HG02678 (cell line): ENCODE results near the gene UGT1A10.

Experiments
- ATAC-seq: cut with Tn5 transposase; IDR thresholded peaks from one replicate; pipeline ENCODE4 v1.9.1; 2021; ENCODE audit warnings: mild to moderate bottlenecking, moderate library complexity; ENCODE audit not compliant: unreplicated experiment

UGT1A10 gene

GRCh38 chr2:233819884-233820773 is 183.9 kb downstream of the UGT1A10 start:
- ATAC-seq, result no peak

- ATAC-seq, result no peak
Measured at GRCh38 chr2:233820774-233821105, 184.5 kb downstream of the UGT1A10 start.

DNA sequence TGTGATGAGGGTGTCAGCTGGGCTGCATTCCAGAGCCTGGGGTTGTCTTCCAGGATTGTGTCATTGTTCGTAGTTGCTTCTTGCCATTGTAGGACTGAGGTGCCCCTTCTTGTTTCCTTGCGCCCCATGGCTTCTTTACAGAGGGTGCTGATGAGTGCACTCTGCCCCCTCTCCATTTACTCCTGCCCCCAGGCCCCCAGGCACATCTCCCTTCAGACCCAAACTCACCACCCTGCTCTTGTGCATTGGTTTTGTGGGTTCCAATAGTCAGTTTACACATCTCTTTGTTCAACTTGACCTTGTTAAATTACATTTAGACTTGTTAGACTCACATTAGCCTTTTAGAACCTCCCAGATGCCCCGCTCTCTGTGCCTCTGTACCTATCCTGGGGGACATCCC is 184.9 kb downstream of the UGT1A10 start:
- no peak for ATAC-seq

DNA sequence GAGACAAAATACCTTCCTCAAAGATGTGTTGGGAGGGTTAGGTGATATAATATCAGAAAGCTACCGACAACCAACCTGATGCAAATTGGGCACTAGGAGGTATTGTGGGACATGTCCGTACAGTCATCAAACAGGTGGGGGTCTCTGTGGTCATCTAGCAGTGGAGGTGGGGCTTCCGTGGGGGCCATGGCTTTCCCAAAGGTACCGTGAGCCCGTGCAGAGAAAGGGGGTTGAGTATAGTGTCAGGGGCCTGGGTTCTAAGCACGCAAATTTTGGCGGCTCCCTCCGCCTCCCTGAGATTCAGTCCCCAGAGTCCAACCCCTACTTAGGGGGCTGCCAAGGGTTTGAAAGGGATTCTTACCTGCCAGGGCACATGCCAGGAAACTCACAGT is 185.5 kb downstream of the UGT1A10 start:
- ATAC-seq, result no peak

GRCh38 chr2:233822101-233822771 is 186.0 kb downstream of the UGT1A10 start:
- ATAC-seq, result no peak
